ENCODE data around the gene MOSMO. TPM values are rescaled to one million over a fixed set of nuclear protein-coding genes. Genes with fewer than 3 reads are reported as not detected.

MOSMO gene
- total and polyA plus RNA-seq, 10 of the 15 experiments (the other 5 are each of a cell fraction or from before 2014, with no cell fraction given), result 1.7 to 26.7 (median 12.2) TPM

DNA sequence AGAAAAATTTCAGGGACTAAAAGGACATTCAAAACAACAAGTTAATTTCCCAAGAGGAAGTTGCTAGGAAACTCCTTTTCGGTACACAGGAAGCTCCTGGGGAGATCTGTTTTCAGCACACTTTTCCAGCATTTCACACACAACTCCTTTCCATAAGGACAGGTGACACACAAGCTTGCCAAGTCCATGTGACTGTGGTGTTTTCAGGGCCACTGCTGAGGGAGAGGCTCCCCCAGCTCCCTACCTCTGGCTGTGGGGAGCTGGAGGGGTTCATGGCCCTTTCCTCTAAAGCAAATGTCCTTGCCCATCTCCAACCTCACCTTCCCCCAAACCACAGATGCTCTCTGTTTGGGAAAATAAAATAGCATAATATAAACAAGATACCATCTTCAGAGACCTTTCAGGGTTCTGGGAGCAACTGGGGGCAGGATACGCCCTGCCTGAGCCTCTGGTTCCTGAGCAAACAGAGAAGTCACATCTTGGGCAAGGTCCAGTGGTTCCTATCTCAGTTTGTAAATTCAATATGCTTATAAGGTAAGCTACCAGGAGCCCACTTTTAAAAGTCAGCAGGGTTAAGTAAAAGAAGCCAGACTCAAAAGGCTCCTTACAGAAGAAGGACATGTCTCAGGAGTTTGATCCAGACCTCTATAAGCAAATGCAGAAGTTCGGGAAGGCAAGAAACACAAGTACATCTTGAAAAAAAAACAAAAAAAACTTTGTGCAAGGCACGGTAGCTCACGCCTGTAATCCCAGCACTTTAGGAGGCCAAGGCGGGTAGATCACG lies 10.0 kb upstream of the MOSMO start (continued):
- TF ChIP-seq, protein P1, sequence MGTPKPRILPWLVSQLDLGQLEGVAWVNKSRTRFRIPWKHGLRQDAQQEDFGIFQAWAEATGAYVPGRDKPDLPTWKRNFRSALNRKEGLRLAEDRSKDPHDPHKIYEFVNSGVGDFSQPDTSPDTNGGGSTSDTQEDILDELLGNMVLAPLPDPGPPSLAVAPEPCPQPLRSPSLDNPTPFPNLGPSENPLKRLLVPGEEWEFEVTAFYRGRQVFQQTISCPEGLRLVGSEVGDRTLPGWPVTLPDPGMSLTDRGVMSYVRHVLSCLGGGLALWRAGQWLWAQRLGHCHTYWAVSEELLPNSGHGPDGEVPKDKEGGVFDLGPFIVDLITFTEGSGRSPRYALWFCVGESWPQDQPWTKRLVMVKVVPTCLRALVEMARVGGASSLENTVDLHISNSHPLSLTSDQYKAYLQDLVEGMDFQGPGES (IDR thresholded peaks at IDR 0.05), result no peak
- TF ChIP-seq NFIC (IDR thresholded peaks at IDR 0.05; ENCODE audit: low read depth, low read length), result no peak
- TF ChIP-seq ASH2L (IDR thresholded peaks at IDR 0.05; ENCODE audit: borderline replicate concordance, low read depth), result no peak
- TF ChIP-seq WRNIP1 (IDR thresholded peaks at IDR 0.05; ENCODE audit: borderline replicate concordance, low read depth, low read length), result no peak

DNA sequence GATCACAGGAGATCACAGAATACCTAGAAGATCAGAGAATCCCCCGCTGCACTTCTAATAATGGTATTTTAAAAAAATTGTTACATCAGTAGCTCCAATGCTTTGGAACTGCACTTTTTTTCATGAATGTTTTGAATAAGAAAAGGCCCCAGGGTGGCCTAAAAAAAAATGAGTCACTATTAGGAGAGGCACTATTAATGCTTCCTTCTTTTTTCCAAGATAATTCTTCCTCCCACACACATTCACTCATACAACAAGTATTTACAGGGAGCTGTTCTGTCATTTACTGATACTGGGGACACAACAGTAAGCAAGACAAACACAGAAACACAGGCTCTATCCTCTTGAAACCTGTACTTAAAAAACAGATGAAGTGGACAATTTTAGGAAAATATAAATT lies 6.3 kb upstream of the MOSMO start:
- no peak overlapping the region for H3K27ac ChIP-seq (ENCODE audit: control insufficient read depth, insufficient read depth)
- no peaks in the 10 kb centered on the region for H3K79me2 ChIP-seq (ENCODE audit: control insufficient read depth, insufficient read depth, low read length)
- no peak overlapping the region for H3K4me2 ChIP-seq (ENCODE audit: control insufficient read depth, insufficient read depth)
- no peak overlapping the region for H3K4me3 ChIP-seq
- H4K20me1 ChIP-seq (ENCODE audit: control insufficient read depth, insufficient read depth), result no peaks in the 10 kb centered on the region
- H3K27me3 ChIP-seq (replicated peaks in 1 of 2; ENCODE audit: control insufficient read depth in 2 of 2, insufficient read depth in 2 of 2, low read length in 1 of 2), result no peaks in the 10 kb centered on the region
- SMC1A ChIA-PET (ENCODE audit: uncharacterized antibody, unreplicated experiment), result interaction anchor here (0.7 to 25.5 kb wide), 25 partner anchors 10 to 344 kb away, joined by 3 to 567 read pairs (median 4); no protein-coding TSS in a partner anchor
- no peak for ATAC-seq
- H3K9ac ChIP-seq (ENCODE audit: control insufficient read depth, insufficient read depth, low read length), result no peak overlapping the region
- no peak overlapping the region for H2AFZ ChIP-seq (ENCODE audit: control insufficient read depth, low read depth, low read length)
- 0% methylated on average over 1 of the region's 1 CpG for WGBS (ENCODE audit: insufficient coverage, insufficient replicate concordance, low lambda C conversion rate, missing lambda C conversion rate)
- DNase-seq (ENCODE audit: low read depth, low spot score), result no peak
- in situ Hi-C loops (cut with MboI), result loop anchor here (5.0 kb wide), 3 partner anchors 71 to 296 kb away; partner anchors contain the start of gene POLR3E
- intact Hi-C loops (cut with micrococcal nuclease; ENCODE audit: unreplicated experiment), result loop anchor here (1.0 to 5.0 kb wide), 4 partner anchors 36 to 187 kb away; no protein-coding TSS in a partner anchor
- no peaks in the 10 kb centered on the region for H3K4me1 ChIP-seq (ENCODE audit: control insufficient read depth, insufficient read depth, low read length)
- H3K9me3 ChIP-seq (replicated peaks; ENCODE audit: control insufficient read depth, insufficient read depth, low read length), result no peaks in the 10 kb centered on the region
- POLR2A ChIA-PET, result interaction anchor here (1.1 kb wide), 1 partner anchor 77 kb away, joined by 3 read pairs; no protein-coding TSS in a partner anchor
- RAD21 ChIA-PET (ENCODE audit: unreplicated experiment), result interaction anchor here (0.7 to 22.7 kb wide), 8 partner anchors 11 to 267 kb away, joined by 3 to 466 read pairs (median 12); no protein-coding TSS in a partner anchor
- no peak for FAIRE-seq
- CTCF ChIA-PET, result interaction anchor here (0.8 to 20.1 kb wide), 28 partner anchors 8 to 190 kb away, joined by 3 to 686 read pairs (median 5); partner anchors contain the start of gene UQCRC2
- no TSS peak for BruUV-seq (replicated peaks)
- TF ChIP-seq FOS (IDR thresholded peaks at IDR 0.05; ENCODE audit: borderline replicate concordance, extremely low read depth, insufficient read length), result no peak
- TF ChIP-seq NFYA (IDR thresholded peaks at IDR 0.05; ENCODE audit: borderline replicate concordance, low read depth, low read length), result no peak
- TF ChIP-seq, protein P2, sequence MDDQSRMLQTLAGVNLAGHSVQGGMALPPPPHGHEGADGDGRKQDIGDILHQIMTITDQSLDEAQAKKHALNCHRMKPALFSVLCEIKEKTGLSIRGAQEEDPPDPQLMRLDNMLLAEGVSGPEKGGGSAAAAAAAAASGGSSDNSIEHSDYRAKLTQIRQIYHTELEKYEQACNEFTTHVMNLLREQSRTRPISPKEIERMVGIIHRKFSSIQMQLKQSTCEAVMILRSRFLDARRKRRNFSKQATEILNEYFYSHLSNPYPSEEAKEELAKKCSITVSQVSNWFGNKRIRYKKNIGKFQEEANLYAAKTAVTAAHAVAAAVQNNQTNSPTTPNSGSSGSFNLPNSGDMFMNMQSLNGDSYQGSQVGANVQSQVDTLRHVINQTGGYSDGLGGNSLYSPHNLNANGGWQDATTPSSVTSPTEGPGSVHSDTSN (IDR thresholded peaks at IDR 0.05; ENCODE audit: insufficient replicate concordance, low read depth, low read length), result no peak
- TF ChIP-seq, protein P3, sequence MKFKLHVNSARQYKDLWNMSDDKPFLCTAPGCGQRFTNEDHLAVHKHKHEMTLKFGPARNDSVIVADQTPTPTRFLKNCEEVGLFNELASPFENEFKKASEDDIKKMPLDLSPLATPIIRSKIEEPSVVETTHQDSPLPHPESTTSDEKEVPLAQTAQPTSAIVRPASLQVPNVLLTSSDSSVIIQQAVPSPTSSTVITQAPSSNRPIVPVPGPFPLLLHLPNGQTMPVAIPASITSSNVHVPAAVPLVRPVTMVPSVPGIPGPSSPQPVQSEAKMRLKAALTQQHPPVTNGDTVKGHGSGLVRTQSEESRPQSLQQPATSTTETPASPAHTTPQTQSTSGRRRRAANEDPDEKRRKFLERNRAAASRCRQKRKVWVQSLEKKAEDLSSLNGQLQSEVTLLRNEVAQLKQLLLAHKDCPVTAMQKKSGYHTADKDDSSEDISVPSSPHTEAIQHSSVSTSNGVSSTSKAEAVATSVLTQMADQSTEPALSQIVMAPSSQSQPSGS (IDR thresholded peaks at IDR 0.05; ENCODE audit: low read length), result no peak
- TF ChIP-seq, protein P4, sequence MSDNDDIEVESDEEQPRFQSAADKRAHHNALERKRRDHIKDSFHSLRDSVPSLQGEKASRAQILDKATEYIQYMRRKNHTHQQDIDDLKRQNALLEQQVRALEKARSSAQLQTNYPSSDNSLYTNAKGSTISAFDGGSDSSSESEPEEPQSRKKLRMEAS (IDR thresholded peaks at IDR 0.05; ENCODE audit: low read depth, low read length), result no peak
- no peak for TF ChIP-seq JUND (IDR thresholded peaks at IDR 0.05; ENCODE audit: low read depth, low read length)
- no peak for TF ChIP-seq RAD21 (IDR thresholded peaks at IDR 0.05; ENCODE audit: insufficient read depth, low read depth, low read length)
- no peak for TF ChIP-seq CBX3 (IDR thresholded peaks at IDR 0.05; ENCODE audit: borderline replicate concordance, low read depth)
- no peak for TF ChIP-seq SIN3A (IDR thresholded peaks at IDR 0.05; ENCODE audit: low read depth, low read length)
- TF ChIP-seq GABPA (IDR thresholded peaks at IDR 0.05; ENCODE audit: low read depth), result no peak
- no peaks in the 10 kb centered on the region for H3K36me3 ChIP-seq (ENCODE audit: control insufficient read depth in 2 of 2, insufficient read depth in 2 of 2, low read length in 1 of 2)
